ENCODE data around the gene ELMO1.

The ELMO1 gene

GRCh38 chr7:37399876-37400421 is 48.7 kb downstream of the ELMO1 start:
- no peak for DNase-seq

GRCh38 chr7:37398403-37398802 is 50.3 kb downstream of the ELMO1 start:
- no peak for DNase-seq

GRCh38 chr7:37395618-37396259 is 52.9 kb downstream of the ELMO1 start:
- DNase-seq: no peak

- DNase-seq: no peak
Observed at GRCh38 chr7:37394158-37394557, 54.5 kb downstream of the ELMO1 start.

- DNase-seq: no peak
Observed at GRCh38 chr7:37393476-37393875, 55.2 kb downstream of the ELMO1 start.

GRCh38 chr7:37392673-37393017 is 56.0 kb downstream of the ELMO1 start:
- DNase-seq: no peak

GRCh38 chr7:37391791-37392672 is 56.6 kb downstream of the ELMO1 start:
- no peak for DNase-seq

GRCh38 chr7:37390114-37390513 is 58.5 kb downstream of the ELMO1 start:
- no peak for DNase-seq

- DNase-seq: no peak
Observed at GRCh38 chr7:37388811-37389210, 59.9 kb downstream of the ELMO1 start.

- no peak for DNase-seq
Observed at GRCh38 chr7:37385787-37386186, 62.9 kb downstream of the ELMO1 start.

- DNase-seq: no peak
Observed at GRCh38 chr7:37382546-37383088, 66.0 kb downstream of the ELMO1 start.

GRCh38 chr7:37380831-37381230 is 67.8 kb downstream of the ELMO1 start:
- DNase-seq: no peak

- DNase-seq: no peak
Observed at GRCh38 chr7:37379546-37380277, 69.0 kb downstream of the ELMO1 start.

- no peak for DNase-seq
Observed at GRCh38 chr7:37377231-37377630, 71.4 kb downstream of the ELMO1 start.

GRCh38 chr7:37376386-37376785 is 72.3 kb downstream of the ELMO1 start:
- DNase-seq: no peak

GRCh38 chr7:37372750-37373149 is 75.9 kb downstream of the ELMO1 start:
- no peak for DNase-seq

- no peak for DNase-seq
Observed at GRCh38 chr7:37371755-37372154, 76.9 kb downstream of the ELMO1 start.

- no peak for DNase-seq
Observed at GRCh38 chr7:37369906-37370305, 78.8 kb downstream of the ELMO1 start.

GRCh38 chr7:37368540-37368939 is 80.1 kb downstream of the ELMO1 start:
- DNase-seq: no peak

GRCh38 chr7:37367010-37367409 is 81.7 kb downstream of the ELMO1 start:
- no peak for DNase-seq

- DNase-seq: no peak
Observed at GRCh38 chr7:37366445-37366844, 82.2 kb downstream of the ELMO1 start.

GRCh38 chr7:37365405-37365804 is 83.3 kb downstream of the ELMO1 start:
- no peak for DNase-seq

GRCh38 chr7:37364856-37365255 is 83.8 kb downstream of the ELMO1 start:
- DNase-seq: no peak
